Mesendoderm (in vitro differentiated cells): ENCODE measurements around the gene SYCE3.
"Not testable (repeated sequence)": the region's sequence is repeated elsewhere in the genome, so short reads cannot be mapped to it uniquely, and the experiment has no call there.

Experiments
- DNase-seq: peaks from one replicate; pipeline ENCODE4 v3.0.0; 2013
- H2AK5ac ChIP-seq: 2 replicates; pipeline ENCODE4 v1.6.1; 2013; ENCODE audit warnings: low read length, inconsistent platforms
- H2BK120ac ChIP-seq: 2 replicates; pipeline ENCODE4 v1.6.1; 2013; ENCODE audit warnings: low read depth, mild to moderate bottlenecking, low read length, moderate library complexity, mixed read lengths
- H2BK15ac ChIP-seq: replicated peaks from 2 replicates; pipeline ENCODE4 v1.6.1; 2013; ENCODE audit warnings: low read depth, mild to moderate bottlenecking, moderate library complexity
- H2BK5ac ChIP-seq: 2 replicates; pipeline ENCODE4 v1.6.1; 2013; ENCODE audit warnings: low read length, inconsistent platforms
- H3K18ac ChIP-seq: 2 replicates; pipeline ENCODE4 v1.6.1; 2013; ENCODE audit warnings: mild to moderate bottlenecking, low read length, mixed read lengths
- H3K23ac ChIP-seq: one replicate; pipeline ENCODE4 v1.6.1; 2013; ENCODE audit warnings: low read length
- H3K27ac ChIP-seq: 2 replicates; pipeline ENCODE4 v1.5.1; 2013; ENCODE audit warnings: low read depth, mild to moderate bottlenecking, inconsistent platforms, low read length, moderate library complexity
- H3K27me3 ChIP-seq: 2 replicates; pipeline ENCODE4 v1.6.1; 2013; ENCODE audit warnings: low read length, control low read depth, mild to moderate bottlenecking, inconsistent platforms; ENCODE audit not compliant: insufficient read depth, poor library complexity
- H3K36me3 ChIP-seq: 2 replicates; pipeline ENCODE4 v1.6.1; 2013; ENCODE audit warnings: low read length, inconsistent platforms; ENCODE audit not compliant: control insufficient read depth, insufficient read depth
- H3K4ac ChIP-seq: one replicate; pipeline ENCODE4 v1.6.1; 2013; ENCODE audit warnings: low read depth, mild to moderate bottlenecking, low read length, moderate library complexity
- H3K4me1 ChIP-seq: 2 replicates; pipeline ENCODE4 v1.6.1; 2013; ENCODE audit warnings: low read depth, low read length, inconsistent platforms; ENCODE audit not compliant: control insufficient read depth
- H3K4me2 ChIP-seq: 2 replicates; pipeline ENCODE4 v1.6.1; 2013; ENCODE audit warnings: low read length
- H3K4me3 ChIP-seq: 2 replicates; pipeline ENCODE4 v1.5.1; 2013; ENCODE audit warnings: mild to moderate bottlenecking, low read length
- H3K56ac ChIP-seq: one replicate; pipeline ENCODE4 v1.6.1; 2013; ENCODE audit warnings: low read length
- H3K79me1 ChIP-seq: 2 replicates; pipeline ENCODE4 v1.6.1; 2013; ENCODE audit warnings: low read length, inconsistent platforms
- H3K79me2 ChIP-seq: 2 replicates; pipeline ENCODE4 v1.6.1; 2013; ENCODE audit warnings: mild to moderate bottlenecking, low read length; ENCODE audit not compliant: control insufficient read depth, insufficient read depth
- H3K9ac ChIP-seq: 2 replicates; pipeline ENCODE4 v1.6.1; 2013; ENCODE audit warnings: low read length, inconsistent platforms
- H4K5ac ChIP-seq: one replicate; pipeline ENCODE4 v1.6.1; 2013; ENCODE audit warnings: low read length
- H4K8ac ChIP-seq: one replicate; pipeline ENCODE4 v1.6.1; 2013; ENCODE audit warnings: low read depth, mild to moderate bottlenecking, control low read depth, low read length, moderate library complexity
- WGBS: extraction: QIAGEN DNeasy Blood & Tissue Kit; methylation state at CpG from one replicate; pipeline ENCODE4 v1.1.7; 2013; ENCODE audit warnings: low lambda C conversion rate, missing lambda C conversion rate; ENCODE audit not compliant: insufficient coverage; ENCODE audit errors: extremely low coverage; 5-methylcytosine and 5-hydroxymethylcytosine counted together

Gene SYCE3

DNA sequence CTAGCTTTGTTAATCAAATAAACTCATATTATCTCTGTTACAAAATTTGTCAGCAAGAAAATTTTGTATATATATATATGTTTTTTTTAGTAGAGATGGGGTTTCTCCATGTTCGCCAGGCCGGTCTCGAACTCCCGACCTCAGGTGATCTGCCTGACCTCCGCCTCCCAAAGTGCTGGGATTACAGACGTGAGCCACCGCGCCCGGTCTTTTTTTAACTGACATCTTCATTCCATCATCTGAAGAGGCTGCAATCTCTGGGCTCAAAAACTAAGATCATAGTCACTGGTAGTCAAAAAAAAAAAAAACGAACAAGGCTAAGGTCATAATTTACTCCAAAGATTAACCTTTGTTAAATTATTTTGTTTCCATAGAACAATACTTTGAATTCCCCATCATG lies 22.3 kb downstream of the SYCE3 start:
- no peak overlapping the region for H4K8ac ChIP-seq
- DNase-seq, result no peak
- H3K4me1 ChIP-seq, result no peaks in the 10 kb centered on the region

DNA sequence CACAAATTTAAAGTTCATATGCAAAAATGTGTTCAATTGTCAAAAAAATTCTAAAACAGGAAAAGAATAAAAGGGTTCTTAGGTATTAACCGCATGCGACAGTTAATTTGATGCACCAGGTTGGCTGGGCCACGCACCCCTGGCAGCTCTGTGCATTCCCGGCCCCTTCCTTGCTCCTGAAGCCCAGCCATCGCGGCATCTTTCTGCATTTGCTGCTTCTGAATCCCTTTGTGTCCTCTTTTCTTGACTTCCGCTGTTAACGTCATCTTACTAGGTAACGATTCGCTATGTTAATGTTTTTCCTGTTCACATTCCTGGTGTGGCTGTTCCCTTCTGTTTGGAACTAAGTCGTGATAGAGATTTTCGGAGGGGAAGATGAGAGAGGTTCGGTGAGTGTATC lies 25.0 kb downstream of the SYCE3 start:
- no peak overlapping the region for H3K27ac ChIP-seq
- no peak overlapping the region for H3K56ac ChIP-seq

More for the DNA sequence above, 22.3 kb downstream of the SYCE3 start:
- Histone ChIP-seq H3K27me3 (no peaks in the 10 kb centered on the region), H2BK5ac (no peak overlapping the region), H3K36me3 (no peaks in the 10 kb centered on the region), H3K18ac (no peak overlapping the region), H4K5ac (no peak overlapping the region), H2BK120ac (no peak overlapping the region), H3K23ac (no peak overlapping the region), H3K9ac (no peak overlapping the region), H2BK15ac (no peak overlapping the region), H3K4ac (no peak overlapping the region), H3K27ac (no peak overlapping the region), H3K4me3 (no peak overlapping the region), H3K79me1 (no peaks in the 10 kb centered on the region), H3K4me2 (no peak overlapping the region), H2AK5ac (no peak overlapping the region), H3K79me2 (no peaks in the 10 kb centered on the region), H3K56ac (no peak overlapping the region)
- WGBS, result no CpG with 5 or more reads among the region's 10 CpGs

DNA sequence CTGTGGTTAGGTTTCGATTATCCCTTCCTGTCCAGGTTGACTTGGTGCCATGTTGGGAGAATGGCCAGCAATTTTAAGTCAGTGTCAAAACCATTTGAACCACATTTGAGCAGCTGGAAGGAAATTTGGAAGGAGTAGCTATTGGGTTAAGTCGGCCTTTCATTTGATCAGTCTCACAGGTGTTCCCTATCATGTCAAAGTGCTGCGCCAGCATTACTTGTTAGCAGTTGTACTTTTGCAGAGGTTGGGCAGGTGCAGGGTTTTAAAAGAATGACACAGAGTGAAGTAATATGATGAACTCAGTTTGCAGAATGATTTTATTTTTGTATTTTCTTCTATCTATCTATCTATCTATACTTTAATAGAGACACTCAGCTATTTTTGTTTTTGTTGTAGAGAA lies 26.5 kb downstream of the SYCE3 start:
- H4K5ac ChIP-seq, result no peak overlapping the region
- no peak overlapping the region for H2AK5ac ChIP-seq
- H3K27me3 ChIP-seq, result peaks cover 5% of the 10 kb centered on the region
- H2BK120ac ChIP-seq, result no peak overlapping the region
- DNase-seq, result no peak
- no peaks in the 10 kb centered on the region for H3K79me1 ChIP-seq
- no peak overlapping the region for H3K56ac ChIP-seq
- peaks cover under 1% of the 10 kb centered on the region for H3K4me1 ChIP-seq
- no peak overlapping the region for H3K23ac ChIP-seq
- H3K4me3 ChIP-seq, result no peak overlapping the region
- H3K9ac ChIP-seq, result no peak overlapping the region
- no peak overlapping the region for H3K27ac ChIP-seq
- no peak overlapping the region for H3K4me2 ChIP-seq
- no peaks in the 10 kb centered on the region for H3K36me3 ChIP-seq
- no peaks in the 10 kb centered on the region for H3K79me2 ChIP-seq
- H3K18ac ChIP-seq, result no peak overlapping the region
- H4K8ac ChIP-seq, result no peak overlapping the region
- WGBS, result no CpG with 5 or more reads among the region's 3 CpGs
- H3K4ac ChIP-seq, result no peak overlapping the region
- no peak overlapping the region for H2BK15ac ChIP-seq
- H2BK5ac ChIP-seq, result no peak overlapping the region

More for the DNA sequence above, 25.0 kb downstream of the SYCE3 start:
- Histone ChIP-seq H2BK120ac (no peak overlapping the region), H3K23ac (no peak overlapping the region), H4K5ac (no peak overlapping the region), H3K79me1 (no peaks in the 10 kb centered on the region), H3K27me3 (no peaks in the 10 kb centered on the region), H3K4me1 (no peaks in the 10 kb centered on the region), H3K4ac (no peak overlapping the region), H3K4me2 (no peak overlapping the region), H3K4me3 (no peak overlapping the region), H2BK5ac (no peak overlapping the region), H4K8ac (no peak overlapping the region), H2AK5ac (no peak overlapping the region), H3K36me3 (no peaks in the 10 kb centered on the region), H3K9ac (no peak overlapping the region), H3K79me2 (no peaks in the 10 kb centered on the region), H2BK15ac (no peak overlapping the region), H3K18ac (no peak overlapping the region)
- 93% methylated on average over 2 of the region's 13 CpGs for WGBS
- no peak for DNase-seq

DNA sequence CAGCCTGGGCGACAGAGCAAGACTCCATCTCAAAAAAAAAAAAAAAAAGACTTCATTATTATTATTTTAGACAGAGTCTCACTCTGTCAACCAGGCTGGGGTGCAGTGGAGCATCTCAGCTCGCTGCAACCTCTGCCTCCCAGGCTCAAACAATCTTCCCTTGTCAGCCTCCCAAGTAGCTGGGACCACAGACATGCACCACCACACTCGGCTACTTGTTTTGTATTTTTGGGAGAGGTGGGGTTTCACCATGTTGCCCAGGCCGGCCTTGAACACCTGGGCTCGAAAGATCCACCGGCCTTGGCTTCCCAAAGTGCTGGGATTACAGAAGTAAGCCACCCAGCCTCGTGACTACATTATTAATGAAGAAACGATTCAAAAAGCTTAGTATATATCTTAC lies 27.6 kb downstream of the SYCE3 start:
- Histone ChIP-seq H3K36me3 (no peaks in the 10 kb centered on the region), H3K18ac (no peak overlapping the region), H4K8ac (no peak overlapping the region), H2AK5ac (no peak overlapping the region), H4K5ac (no peak overlapping the region), H3K4me3 (no peak overlapping the region), H2BK120ac (no peak overlapping the region), H3K9ac (no peak overlapping the region), H2BK5ac (no peak overlapping the region), H3K79me1 (no peaks in the 10 kb centered on the region), H2BK15ac (no peak overlapping the region), H3K4ac (no peak overlapping the region), H3K79me2 (no peaks in the 10 kb centered on the region), H3K56ac (no peak overlapping the region), H3K4me2 (no peak overlapping the region), H3K4me1 (peaks cover 3% of the 10 kb centered on the region), H3K27ac (no peak overlapping the region), H3K23ac (no peak overlapping the region), H3K27me3 (peaks cover 11% of the 10 kb centered on the region)
- WGBS, result no CpG with 5 or more reads among the region's 8 CpGs
- DNase-seq, result no peak

DNA sequence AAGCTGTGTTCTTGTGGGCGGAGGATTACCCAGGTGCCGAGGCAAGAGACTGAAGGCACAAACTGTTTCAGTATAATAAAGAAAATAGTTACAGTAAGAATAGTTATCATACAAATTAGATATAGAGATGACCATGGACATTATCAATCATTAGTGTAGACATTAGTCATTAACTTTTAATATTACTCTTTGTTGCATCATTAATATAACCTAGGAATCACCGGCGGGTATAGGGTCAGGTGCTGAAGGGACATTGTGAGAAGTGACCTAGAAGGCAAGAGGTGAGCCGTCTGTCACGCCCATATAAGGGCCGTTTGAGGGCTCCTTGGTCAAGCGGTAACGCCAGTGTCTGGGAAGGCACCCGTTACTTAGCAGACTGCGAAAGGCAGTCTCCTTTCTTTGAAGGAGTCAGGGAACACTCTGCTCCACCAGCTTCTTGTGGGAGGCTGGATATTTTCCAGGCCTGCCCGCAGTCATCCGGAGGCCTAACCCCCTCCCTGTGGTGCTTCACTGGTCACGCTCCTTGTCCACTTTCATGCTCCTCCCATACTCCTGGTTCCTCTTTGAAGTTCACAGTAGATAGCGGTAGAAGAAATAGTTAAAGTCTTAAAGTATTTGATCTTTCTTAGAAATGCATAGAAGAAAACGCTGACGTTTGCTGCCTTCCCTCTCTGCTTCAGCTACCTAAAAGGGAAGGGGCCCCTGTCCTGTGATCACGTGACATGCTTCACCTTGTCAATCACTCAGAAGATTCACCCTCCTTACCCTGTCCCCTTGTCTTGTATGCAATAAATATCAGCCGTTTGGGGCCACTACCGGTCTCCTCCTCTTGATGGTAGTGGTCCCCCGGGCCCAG lies 28.6 kb downstream of the SYCE3 start:
- WGBS, result no CpG with 5 or more reads among the region's 21 CpGs
- not testable (repeated sequence) for H3K4ac ChIP-seq, DNase-seq, H2BK5ac ChIP-seq, H2AK5ac ChIP-seq, H2BK120ac ChIP-seq, H3K4me3 ChIP-seq, H3K79me2 ChIP-seq, H3K27ac ChIP-seq, H3K56ac ChIP-seq, H3K4me2 ChIP-seq, H3K9ac ChIP-seq, H3K36me3 ChIP-seq, H3K23ac ChIP-seq, H3K79me1 ChIP-seq, H4K8ac ChIP-seq, H2BK15ac ChIP-seq, H4K5ac ChIP-seq, H3K18ac ChIP-seq, H3K4me1 ChIP-seq
- peaks cover 19% of the 10 kb centered on the region for H3K27me3 ChIP-seq
